Measurements from ENCODE around the gene NHEJ1.

The NHEJ1 gene

GRCh38 chr2:219090436-219091299 is 69.9 kb downstream of the NHEJ1 start:
- DNase-seq (ENCODE audit: low spot score) (no peak), FAIRE-seq (no peak)

DNA sequence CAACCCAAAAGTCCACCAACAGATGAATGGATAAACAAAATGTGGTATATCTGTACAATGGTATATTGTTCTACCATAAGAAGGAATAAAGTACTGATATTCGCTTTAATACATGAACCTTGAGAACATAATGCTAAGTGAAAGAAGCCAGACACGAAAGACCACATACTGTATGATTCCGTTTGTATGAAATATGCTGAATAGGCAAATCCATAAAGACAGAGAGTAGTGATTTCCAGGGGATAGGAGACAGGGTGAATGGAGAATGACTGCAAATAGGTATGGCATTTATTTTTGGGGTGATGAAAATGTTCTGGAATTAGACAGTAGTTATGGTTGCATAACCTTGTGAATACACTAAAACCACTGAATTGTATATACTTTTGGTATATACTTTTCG is 71.3 kb downstream of the NHEJ1 start:
- FAIRE-seq (no peak), DNase-seq (ENCODE audit: low spot score) (no peak)

DNA sequence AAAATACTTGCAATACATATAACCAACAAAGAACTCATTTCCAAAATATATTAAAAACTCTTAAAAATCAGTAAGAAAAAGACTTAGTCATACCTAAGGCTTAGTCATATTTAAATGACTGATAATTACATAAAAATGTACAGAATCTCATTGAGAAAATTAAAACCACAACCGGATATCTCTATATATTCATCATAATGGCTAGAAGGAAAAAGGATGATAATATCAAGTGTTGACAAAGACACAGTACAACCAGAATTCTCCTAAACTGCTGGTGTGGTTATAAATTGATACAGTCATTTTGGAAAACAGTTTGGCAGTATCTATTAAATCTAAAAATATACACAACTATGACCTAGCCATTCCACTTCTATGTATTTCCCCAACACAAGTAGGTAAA is 72.8 kb downstream of the NHEJ1 start:
- FAIRE-seq = no peak
- DNase-seq (ENCODE audit: low spot score) = no peak

DNA sequence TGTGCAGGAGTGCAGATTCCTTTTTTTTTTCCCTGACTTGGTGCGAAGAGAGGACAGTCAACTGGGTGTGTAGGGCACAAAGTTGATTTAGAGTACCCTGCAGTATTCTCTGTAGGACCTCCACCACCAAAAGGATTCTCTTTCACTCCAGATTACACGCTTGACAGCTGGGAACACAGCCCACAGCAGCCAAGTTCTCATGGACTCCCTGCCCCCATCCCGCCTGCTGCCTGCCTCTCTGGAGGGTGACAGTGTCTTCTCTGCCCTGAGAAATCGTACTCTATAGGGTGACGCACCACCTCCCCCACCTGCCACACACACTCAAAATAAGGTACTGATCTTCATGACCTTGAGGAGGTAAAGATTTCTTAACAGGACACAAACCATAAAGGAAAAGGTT is 73.3 kb downstream of the NHEJ1 start:
- DNase-seq (ENCODE audit: low spot score) = no peak
- FAIRE-seq = no peak

DNA sequence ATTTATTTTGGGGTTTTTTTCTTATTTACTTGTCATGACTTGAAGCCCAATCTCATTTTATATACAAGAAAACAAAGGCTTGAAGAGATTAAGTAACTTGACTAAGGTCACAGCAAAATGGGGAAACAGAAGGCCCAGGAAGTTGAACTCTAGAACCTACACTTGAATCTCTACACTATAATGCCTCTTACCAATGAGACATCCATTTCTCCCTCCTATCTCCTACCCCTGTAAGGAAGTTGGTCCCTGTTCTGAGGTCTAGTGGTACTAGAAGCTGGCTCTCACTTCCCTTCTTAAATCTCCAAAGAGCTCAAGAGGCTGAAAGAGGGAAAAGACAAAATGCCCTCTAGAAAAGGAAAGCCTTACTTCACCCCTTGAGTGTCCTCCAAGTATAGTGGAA is 74.4 kb downstream of the NHEJ1 start:
- no peak for DNase-seq (ENCODE audit: low spot score)
- FAIRE-seq = no peak

- FAIRE-seq (no peak), DNase-seq (ENCODE audit: low spot score) (no peak)
These were observed 75.8 kb downstream of the NHEJ1 start for GRCh38 chr2:219084791-219085190.

DNA sequence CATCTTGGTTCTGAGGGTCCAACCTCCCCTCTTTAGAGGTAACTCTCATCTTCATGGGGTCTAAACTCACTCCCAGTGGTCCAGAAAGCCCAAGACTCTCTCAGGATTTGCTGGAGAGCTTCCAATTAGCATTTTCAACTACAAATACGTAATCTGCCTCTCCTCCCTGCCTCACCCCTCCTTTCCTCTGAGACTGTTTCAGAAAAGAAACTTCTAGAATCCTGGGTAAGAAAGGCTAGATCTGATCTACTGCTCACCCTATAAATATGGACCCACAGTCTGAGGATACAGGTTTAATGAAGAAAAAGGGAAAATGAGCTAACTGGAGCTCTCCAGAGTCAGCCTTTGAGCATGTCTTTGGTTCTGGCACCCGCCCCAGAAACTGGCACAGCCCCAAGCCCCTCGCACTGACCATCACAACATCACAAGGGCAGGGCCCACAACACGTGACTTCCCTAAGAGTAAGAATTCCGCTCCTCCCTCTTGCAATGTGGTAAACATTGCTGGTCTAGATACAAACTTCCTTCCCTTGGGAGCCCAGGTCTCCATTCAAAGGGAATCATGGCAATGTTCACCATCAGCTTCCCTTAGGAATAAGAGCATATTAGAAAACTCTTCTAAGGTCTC is 78.2 kb downstream of the NHEJ1 start:
- DNase-seq (ENCODE audit: low spot score) (no peak), FAIRE-seq (no peak)

DNA sequence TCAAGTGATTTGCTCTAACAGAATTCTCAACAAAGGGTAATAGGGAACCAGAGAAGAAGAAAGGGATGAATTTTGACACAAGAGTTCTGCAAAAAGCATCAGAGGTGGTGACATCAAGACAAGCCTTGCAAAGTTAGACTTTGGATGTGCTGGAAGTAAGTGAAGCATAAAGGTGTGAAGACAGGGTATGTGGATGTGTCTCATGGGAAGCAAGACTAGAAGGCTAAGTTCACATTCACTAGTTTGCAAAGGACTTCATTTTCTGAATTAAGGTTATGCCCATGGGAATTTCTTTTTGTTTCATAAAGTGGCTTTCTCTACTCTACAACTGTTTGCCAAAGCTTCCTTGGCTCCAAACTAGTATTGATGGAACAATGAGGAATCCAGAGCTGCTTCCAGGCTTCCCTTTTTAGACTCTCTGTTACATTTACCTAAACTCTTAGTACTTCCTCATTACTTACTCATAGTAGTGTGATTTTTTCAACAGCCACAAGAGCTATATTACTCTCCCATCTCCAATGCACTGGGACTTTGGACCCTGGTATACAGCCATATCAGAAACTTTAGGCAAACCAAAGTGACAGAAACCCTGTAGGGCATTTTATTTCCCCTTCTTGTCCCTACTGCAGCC is 78.8 kb downstream of the NHEJ1 start:
- FAIRE-seq (no peak), DNase-seq (ENCODE audit: low spot score) (no peak)

DNA sequence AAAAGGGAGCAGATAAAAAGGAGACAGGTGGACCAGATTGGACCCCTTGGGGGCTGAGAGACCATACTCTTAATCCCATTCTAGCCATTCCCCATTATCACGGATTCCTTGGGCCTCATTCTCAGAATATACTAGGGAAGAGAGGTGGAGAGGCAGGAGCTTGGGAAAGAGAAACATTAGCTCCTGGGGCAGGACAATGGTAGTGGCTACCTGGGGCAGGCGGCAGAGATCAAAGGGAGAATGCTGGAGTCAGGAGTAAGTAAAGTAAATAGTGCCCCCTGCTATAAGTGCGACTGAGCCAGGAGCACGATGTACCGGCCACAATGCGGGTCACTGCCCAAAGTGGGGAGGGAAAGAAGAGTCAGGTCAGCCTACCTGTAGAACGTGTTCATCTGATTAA is 79.5 kb downstream of the NHEJ1 start:
- no peak for DNase-seq (ENCODE audit: low spot score)
- FAIRE-seq = no peak

GRCh38 chr2:219079417-219079816 is 81.2 kb downstream of the NHEJ1 start:
- FAIRE-seq (no peak), DNase-seq (ENCODE audit: low spot score) (no peak)

- FAIRE-seq (no peak), DNase-seq (ENCODE audit: low spot score) (no peak)
These were observed 81.7 kb downstream of the NHEJ1 start for GRCh38 chr2:219078951-219079350.

- FAIRE-seq (no peak), DNase-seq (ENCODE audit: low spot score) (no peak)
These were observed 82.5 kb downstream of the NHEJ1 start for GRCh38 chr2:219078126-219078525.

DNA sequence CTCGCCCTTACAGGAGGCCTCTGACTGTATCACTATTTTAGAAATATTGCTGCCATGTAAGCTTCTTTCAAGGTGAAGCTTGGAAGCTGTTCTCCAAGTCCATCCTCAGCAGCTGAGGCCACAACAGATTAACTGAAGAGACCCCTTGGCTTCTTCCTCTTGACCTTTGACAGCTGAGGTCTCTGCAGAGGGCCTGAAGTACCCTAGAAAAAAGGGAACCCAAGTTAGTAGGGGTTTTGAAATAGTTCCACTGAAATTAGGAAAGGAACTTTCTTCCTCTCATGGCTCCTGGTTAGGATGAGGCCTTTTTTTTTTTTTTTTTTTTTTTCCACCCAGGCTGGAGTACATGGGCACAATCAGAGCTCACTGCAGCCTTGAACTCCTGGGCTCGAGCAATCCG is 84.4 kb downstream of the NHEJ1 start:
- FAIRE-seq = no peak
- DNase-seq (ENCODE audit: low spot score) = no peak

DNA sequence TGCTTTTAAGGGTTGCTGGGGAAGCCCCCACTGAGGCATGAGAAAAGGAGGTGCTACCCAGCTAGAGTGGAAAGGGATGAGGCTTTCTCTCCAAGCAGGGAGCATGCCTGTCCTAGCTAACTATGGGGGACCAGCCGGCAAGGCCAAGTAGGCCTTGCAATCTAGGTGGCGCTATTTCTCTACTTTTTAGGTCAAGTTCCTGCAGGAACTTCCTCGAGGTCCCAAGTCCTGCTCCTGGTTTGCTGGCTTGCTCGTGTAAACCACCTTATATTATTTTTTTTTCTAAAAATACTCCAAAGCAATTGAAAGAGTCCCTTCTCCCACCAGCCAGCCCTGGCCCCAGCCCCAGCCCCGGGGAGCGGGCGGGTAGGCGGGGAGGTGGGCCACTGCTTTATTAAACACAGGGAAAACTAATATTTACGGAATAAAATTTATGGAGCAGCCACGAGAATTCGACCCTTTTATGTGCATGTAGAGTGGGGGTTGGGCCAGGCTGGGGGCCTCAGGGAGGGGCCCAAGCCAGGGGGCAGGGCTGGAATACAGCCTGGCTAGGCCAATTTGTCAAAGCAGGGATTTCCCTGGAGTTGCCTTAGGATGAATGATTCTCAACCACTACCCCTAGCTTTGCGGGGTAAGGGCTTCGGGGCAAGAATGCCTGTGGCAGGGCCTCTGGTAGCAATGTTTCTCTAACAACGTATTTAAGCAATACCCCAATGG is 87.0 kb downstream of the NHEJ1 start:
- no peak for FAIRE-seq
- DNase-seq (ENCODE audit: low spot score) = peak; percentile 44

DNA sequence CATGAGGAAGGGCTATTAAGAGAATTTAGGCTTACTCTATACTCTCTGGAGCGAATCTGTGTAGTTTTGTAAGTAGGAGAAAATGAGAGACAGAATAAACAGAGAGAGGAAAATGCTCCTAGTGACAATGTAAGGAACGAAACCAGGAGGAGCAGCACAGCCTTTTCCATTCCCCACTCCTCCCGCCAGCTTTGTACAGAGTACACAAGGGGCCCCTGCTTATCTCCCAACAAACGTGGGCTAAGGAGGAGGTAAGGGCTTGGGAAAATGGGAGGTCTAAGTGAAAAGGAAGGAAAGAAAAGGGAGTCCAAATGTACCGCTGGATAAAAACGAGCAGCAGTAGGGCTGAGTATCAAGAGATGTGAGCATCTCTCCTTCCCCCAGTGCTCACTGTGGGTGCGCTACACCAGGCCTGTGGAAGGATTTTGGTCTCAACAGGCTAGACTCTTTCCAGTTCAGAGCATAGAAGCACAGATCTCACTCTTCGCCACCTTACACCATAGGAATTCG is 87.8 kb downstream of the NHEJ1 start:
- FAIRE-seq = no peak
- no peak for DNase-seq (ENCODE audit: low spot score)

DNA sequence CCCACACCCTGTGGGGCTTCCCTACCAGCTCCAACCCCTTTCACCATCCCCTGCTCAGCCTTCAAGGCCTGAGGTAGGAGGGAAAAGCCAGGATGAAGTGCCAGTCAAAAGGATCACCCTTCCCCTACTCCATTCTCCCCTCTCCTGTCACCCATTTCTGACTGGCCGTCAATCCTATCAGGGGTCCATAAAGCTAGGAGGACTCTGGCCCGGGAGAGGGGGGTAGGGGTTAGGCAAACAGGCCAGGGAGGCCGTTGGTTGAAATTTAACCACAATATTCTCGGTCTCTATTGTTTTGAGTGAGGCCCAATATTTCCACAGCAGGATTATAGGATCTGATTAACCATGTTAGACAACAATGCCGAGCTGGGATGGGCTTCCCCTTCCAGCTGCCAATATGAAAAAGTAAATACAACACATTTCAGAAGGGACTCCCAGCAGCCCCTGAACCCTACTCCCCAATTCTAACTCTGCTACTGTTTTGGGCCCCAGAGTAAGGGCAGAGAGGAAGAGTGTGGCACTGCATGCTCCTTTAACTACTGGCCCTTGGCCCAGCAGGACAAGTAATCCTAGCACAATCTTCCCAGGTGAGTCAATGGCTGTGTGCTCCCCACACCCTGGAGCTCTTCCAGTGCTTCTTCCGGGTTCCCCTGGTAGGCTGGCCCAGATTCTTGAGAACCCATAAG is 89.3 kb downstream of the NHEJ1 start:
- FAIRE-seq = no peak
- no peak for DNase-seq (ENCODE audit: low spot score)

GRCh38 chr2:219065484-219065883 is 95.1 kb downstream of the NHEJ1 start:
- no peak for DNase-seq (ENCODE audit: low spot score)

DNA sequence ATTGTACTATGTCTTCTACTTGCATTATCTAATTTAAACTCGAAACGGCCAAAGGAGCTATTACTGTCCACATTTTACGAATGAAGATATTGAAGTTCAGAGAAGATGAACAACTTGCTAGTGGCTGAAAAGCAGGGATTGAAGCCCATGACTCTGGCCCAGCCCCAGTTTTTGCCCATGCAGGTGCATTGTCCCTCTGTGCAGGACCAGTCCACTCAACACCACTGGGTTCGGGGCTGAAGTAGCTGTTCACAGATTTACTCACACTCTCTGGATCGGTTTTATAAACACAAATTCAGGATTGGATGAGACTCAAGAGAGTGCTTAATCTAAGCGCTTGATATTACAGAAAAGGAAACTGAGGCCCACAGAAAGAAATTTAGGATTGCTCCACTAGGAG is 98.5 kb downstream of the NHEJ1 start:
- DNase-seq (ENCODE audit: low spot score) (no peak), FAIRE-seq (peak; percentile 65)

More at GRCh38 chr2:219065484-219065883, 95.1 kb downstream of the NHEJ1 start:
- no peak for FAIRE-seq

GRCh38 chr2:219060821-219061791 is 99.5 kb downstream of the NHEJ1 start, which contains the start of gene IHH:
IHH (minus strand) TSS chr2:219060921; CDS start chr2:219060467, 454 bp downstream.
- no peak for FAIRE-seq

More at GRCh38 chr2:219060821-219061791, 99.5 kb downstream of the NHEJ1 start, which contains the start of gene IHH:
- no peak for DNase-seq (ENCODE audit: low spot score)

Measured in urothelium cell line (cell line).